Measurements from ENCODE around the gene GPR137. TPM values are rescaled to one million over a fixed set of nuclear protein-coding genes. Genes with fewer than 3 reads are reported as not detected.

Gene GPR137
- total and polyA plus RNA-seq, 2 experiments from 2014 or later, result 16.3 to 32.5 TPM

DNA sequence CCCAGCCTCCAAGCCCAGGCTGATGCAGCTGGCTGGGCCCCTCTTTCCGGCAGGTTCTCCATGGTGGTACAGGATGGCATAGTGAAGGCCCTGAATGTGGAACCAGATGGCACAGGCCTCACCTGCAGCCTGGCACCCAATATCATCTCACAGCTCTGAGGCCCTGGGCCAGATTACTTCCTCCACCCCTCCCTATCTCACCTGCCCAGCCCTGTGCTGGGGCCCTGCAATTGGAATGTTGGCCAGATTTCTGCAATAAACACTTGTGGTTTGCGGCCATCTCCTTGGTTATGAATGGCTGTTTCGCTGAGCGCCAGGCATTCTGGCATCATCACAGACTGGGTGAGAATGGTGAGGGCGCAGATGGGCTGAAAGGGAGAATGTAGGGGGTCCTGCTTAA, 35.9 kb downstream of the GPR137 start:
- Histone ChIP-seq H3K4me2 (no peak overlapping the region), H3K4me3 (no peak overlapping the region), H3K4me1 (ENCODE audit: insufficient read depth) (peaks cover 14% of the 10 kb centered on the region), H3F3A (replicated peaks; ENCODE audit: low read depth) (0 out of 2 replicates have a peak, but pooled peaks cover 6% of the 10 kb centered on the region), H3K27ac (ENCODE audit: low read depth) (no peak overlapping the region), H2AFZ (no peak overlapping the region), H3K9me2 (ENCODE audit: insufficient read depth) (no peaks in the 10 kb centered on the region), H3K36me3 (ENCODE audit: insufficient read depth) (peaks cover 3% of the 10 kb centered on the region; the same call in 1 of the 2 replicates), H4K20me1 (replicated peaks; ENCODE audit: insufficient read depth) (no peaks in the 10 kb centered on the region; the same call in 1 of the 2 replicates), H3K79me2 (replicated peaks; ENCODE audit: insufficient read depth) (peaks cover 11% of the 10 kb centered on the region), H3K27me3 (ENCODE audit: insufficient read depth) (no peaks in the 10 kb centered on the region)
- TF ChIP-seq STAT1 (IDR thresholded peaks at IDR 0.05; ENCODE audit: unreplicated experiment) (no peak), CREB1 (CRISPR knock-in tag; IDR thresholded peaks at IDR 0.05; ENCODE audit: low read depth) (no peak), NANOG (IDR thresholded peaks at IDR 0.05; ENCODE audit: borderline replicate concordance) (no peak), POLR2AphosphoS5 (IDR thresholded peaks at IDR 0.05; ENCODE audit: low read depth) (no peak), EZH2phosphoT487 (IDR thresholded peaks at IDR 0.05; ENCODE audit: unreplicated experiment) (no peak)
- TF ChIP-seq, protein P1, sequence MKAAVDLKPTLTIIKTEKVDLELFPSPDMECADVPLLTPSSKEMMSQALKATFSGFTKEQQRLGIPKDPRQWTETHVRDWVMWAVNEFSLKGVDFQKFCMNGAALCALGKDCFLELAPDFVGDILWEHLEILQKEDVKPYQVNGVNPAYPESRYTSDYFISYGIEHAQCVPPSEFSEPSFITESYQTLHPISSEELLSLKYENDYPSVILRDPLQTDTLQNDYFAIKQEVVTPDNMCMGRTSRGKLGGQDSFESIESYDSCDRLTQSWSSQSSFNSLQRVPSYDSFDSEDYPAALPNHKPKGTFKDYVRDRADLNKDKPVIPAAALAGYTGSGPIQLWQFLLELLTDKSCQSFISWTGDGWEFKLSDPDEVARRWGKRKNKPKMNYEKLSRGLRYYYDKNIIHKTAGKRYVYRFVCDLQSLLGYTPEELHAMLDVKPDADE (IDR thresholded peaks at IDR 0.05), result no peak
- Mint-ChIP-seq H3K27ac (no peak overlapping the region), H3K27me3 (ENCODE audit: insufficient read depth, low read depth, poor library complexity) (peaks cover 21% of the 10 kb centered on the region), H3K9me3 (no peaks in the 10 kb centered on the region; the same call in 2 of the 3 replicates), H3K4me1 (peaks cover 22% of the 10 kb centered on the region), H3K36me3 (ENCODE audit: low read depth) (peaks cover 34% of the 10 kb centered on the region), H3K4me3 (no peak overlapping the region; the same call in 2 of the 3 replicates)
- DNase-seq (ENCODE audit: low spot score) (no peak), ATAC-seq (no peak)

DNA sequence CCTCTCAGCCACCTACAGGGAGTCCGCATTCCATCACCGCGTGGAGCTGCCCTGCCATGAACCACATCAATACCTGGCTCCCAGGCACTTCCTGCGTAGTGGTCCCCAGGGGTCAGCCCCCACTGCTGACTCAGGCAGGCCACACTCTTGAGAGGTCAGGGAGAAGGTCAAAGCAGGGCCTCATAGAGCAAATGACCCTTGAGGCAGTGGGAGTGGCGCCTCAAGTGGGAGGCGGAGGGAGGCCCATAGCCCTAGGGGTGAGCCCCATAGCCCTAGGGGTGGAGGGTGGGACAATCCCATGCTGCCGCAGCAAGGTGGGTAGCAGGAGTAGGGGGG, 37.2 kb downstream of the GPR137 start:
- no peak for TF ChIP-seq STAT1 (IDR thresholded peaks at IDR 0.05; ENCODE audit: unreplicated experiment)
- no peak for TF ChIP-seq JUNB (IDR thresholded peaks at IDR 0.05; ENCODE audit: unreplicated experiment)
- TF ChIP-seq EZH2phosphoT487 (IDR thresholded peaks at IDR 0.05; ENCODE audit: unreplicated experiment), result no peak
- TF ChIP-seq, protein P2, sequence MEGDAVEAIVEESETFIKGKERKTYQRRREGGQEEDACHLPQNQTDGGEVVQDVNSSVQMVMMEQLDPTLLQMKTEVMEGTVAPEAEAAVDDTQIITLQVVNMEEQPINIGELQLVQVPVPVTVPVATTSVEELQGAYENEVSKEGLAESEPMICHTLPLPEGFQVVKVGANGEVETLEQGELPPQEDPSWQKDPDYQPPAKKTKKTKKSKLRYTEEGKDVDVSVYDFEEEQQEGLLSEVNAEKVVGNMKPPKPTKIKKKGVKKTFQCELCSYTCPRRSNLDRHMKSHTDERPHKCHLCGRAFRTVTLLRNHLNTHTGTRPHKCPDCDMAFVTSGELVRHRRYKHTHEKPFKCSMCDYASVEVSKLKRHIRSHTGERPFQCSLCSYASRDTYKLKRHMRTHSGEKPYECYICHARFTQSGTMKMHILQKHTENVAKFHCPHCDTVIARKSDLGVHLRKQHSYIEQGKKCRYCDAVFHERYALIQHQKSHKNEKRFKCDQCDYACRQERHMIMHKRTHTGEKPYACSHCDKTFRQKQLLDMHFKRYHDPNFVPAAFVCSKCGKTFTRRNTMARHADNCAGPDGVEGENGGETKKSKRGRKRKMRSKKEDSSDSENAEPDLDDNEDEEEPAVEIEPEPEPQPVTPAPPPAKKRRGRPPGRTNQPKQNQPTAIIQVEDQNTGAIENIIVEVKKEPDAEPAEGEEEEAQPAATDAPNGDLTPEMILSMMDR (conservative IDR thresholded peaks at IDR 0.05; ENCODE audit: low read depth in 2 of 2), result peak in 1 of 2 experiments; percentile 0; a peak in 1 of 4 replicates
- TF ChIP-seq CREB1 (CRISPR knock-in tag; IDR thresholded peaks at IDR 0.05; ENCODE audit: low read depth), result no peak
- TF ChIP-seq ZNF331 (CRISPR knock-in tag; IDR thresholded peaks at IDR 0.05; ENCODE audit: low read depth), result no peak
- Histone ChIP-seq H3K27me3 (ENCODE audit: insufficient read depth) (no peaks in the 10 kb centered on the region), H3K79me2 (replicated peaks; ENCODE audit: insufficient read depth) (peaks cover 9% of the 10 kb centered on the region; the same call in 1 of the 2 replicates), H3K36me3 (ENCODE audit: insufficient read depth) (peaks cover 3% of the 10 kb centered on the region; the same call in 1 of the 2 replicates), H3K4me3 (no peak overlapping the region), H3K9me2 (ENCODE audit: insufficient read depth) (no peaks in the 10 kb centered on the region), H3F3A (replicated peaks; ENCODE audit: low read depth) (0 out of 2 replicates have a peak, but pooled peaks cover 4% of the 10 kb centered on the region), H3K4me2 (no peak overlapping the region), H3K4me1 (ENCODE audit: insufficient read depth) (peaks cover 12% of the 10 kb centered on the region), H3K27ac (ENCODE audit: low read depth) (no peak overlapping the region), H4K20me1 (replicated peaks; ENCODE audit: insufficient read depth) (no peaks in the 10 kb centered on the region), H2AFZ (no peak overlapping the region)
- no peak overlapping the region for H3K4me3 Mint-ChIP-seq
- ATAC-seq (no peak), DNase-seq (ENCODE audit: low spot score) (no peak)
- H3K4me1 Mint-ChIP-seq, result peaks cover 19% of the 10 kb centered on the region
- H3K27ac Mint-ChIP-seq, result no peak overlapping the region
- H3K36me3 Mint-ChIP-seq (ENCODE audit: low read depth), result peaks cover 25% of the 10 kb centered on the region
- peaks cover 9% of the 10 kb centered on the region for H3K27me3 Mint-ChIP-seq (ENCODE audit: insufficient read depth, low read depth, poor library complexity)
- H3K9me3 Mint-ChIP-seq, result no peaks in the 10 kb centered on the region

All from GM23338 (cell line).